GM18526 (cell line): ENCODE results near the gene ADGRB2.

Experiments used
- POLR2A ChIP-seq: IDR thresholded peaks from 3 replicates; pipeline ENCODE4 v1.6.1; 2011; ENCODE audit not compliant: insufficient read length; ENCODE audit errors: extremely low read depth

Gene ADGRB2

DNA sequence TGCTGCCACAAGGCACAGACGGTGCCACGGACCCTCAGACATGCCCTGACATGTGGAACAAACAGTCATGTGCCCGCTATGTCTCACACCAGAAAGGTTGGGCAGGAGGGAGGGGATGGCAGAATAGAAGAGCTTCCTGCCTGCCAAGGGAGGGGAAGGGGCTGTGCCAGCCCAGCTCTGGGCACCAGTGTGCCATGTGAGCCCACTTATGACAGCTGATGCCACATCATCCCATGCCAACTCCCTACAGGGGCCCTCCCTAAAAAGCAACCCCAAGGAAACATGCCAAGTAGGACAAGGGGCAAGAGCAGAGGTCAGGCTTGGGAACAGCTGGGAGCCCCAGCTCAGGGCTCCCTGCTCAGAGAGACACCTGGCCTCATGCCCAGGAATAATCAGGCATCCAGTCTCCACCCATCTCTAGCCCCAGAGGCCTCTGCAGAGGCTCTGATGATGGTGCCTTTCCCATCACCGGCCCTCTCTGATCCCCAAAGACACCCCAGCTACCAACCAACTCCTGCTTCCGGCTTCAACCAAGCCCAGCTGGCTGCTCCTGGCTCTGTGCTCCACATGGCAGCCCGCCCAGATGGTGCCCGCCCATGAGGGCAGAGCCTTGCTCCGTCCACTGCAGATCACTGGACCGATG, 10.3 kb downstream of the ADGRB2 start:
- no peak for TF ChIP-seq POLR2A

DNA sequence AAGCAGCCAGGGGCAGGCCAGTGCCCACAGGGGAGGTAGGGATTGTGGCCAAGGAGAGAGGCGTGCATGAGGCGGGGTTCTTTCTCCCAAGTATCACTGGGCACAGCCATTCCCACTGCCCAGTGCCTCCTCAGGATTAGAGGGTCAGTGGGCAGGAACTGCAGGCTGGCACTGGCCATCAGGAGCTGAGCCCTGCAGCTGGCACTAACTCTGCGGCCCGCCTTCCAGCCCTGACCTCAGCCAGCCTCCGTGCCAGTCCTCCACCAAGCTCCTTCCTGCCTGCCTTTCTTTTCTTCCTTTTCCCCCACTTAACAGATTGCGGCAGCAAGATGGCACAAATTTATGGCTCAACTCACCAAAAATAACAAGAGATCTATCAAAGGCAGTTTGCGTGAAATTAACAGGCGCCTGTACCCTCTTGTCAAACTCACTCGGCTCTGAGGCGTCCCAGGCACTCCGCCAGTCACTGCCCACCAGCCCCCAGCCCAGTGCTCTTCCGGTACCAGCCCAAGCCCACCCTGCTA, 11.1 kb downstream of the ADGRB2 start:
- TF ChIP-seq POLR2A = no peak

DNA sequence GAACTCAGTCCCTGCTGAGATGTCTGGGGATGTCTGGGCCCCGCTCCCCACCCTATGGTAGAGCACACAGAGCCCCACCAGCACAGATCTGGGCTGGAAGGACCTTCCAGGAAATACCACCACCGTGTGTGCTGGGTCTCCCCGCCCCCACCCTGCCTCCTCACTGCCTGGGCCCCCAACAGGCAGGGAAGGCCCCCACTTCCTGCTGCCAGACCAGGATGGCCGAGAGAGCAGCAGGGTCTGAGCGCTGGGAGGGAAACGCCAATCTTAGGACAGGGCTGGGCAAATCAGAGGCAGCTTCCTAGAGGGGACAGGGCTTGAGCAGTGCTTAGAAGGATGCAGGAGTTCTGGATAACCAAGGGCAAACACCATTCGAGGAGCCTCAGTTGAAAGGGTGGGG, 11.9 kb downstream of the ADGRB2 start:
- no peak for TF ChIP-seq POLR2A

DNA sequence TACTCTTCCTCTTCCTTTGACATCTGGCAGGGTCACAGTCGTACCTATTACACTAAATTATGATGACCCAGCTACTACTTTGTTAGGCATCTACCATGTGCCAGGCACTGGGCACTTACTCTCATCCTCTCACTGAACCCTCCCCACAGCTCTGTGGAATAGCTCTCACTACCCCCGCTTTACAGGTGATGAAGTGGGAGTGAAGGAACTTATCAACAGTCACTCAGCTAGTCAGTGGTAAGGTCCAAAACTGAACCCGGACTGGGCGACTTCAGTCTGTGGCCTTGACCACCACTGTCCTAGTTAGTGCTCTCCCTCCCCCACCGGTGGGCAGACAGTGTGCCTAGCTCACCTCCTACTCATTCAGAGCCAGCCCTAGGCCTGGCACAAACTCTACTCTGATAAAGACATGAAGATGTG, 12.3 kb downstream of the ADGRB2 start:
- TF ChIP-seq POLR2A = no peak

DNA sequence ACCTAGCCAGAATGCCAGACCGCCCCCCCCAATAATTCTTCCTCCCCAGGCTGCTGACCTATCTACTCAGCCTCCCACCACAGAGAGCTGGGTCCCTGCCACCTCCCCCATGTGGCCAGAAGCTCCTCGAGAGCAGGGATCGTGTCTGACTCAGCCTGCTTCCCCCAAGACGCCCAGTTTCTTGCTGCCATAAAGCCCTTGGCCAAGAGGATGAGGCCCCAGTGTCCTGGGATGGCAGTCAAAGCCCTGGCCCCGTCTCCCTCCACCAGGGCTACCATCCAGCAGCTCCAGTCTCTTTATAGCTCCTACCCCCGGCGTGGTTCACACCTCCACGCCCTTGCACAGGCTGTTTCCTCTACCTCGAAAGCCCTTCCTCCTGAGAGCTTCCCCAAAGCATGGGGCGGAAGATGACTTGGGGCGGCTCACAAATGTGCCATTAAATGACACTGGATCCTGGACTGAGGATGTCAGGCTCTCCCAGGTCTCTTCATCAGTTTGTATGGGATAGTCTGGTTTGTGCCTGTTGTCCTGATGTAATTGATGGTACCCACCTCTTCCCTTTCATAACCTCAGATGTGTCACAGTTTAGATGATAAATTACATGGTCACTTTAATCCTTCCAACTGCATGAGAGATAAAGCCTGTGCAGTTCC, 13.2 kb downstream of the ADGRB2 start:
- no peak for TF ChIP-seq POLR2A

DNA sequence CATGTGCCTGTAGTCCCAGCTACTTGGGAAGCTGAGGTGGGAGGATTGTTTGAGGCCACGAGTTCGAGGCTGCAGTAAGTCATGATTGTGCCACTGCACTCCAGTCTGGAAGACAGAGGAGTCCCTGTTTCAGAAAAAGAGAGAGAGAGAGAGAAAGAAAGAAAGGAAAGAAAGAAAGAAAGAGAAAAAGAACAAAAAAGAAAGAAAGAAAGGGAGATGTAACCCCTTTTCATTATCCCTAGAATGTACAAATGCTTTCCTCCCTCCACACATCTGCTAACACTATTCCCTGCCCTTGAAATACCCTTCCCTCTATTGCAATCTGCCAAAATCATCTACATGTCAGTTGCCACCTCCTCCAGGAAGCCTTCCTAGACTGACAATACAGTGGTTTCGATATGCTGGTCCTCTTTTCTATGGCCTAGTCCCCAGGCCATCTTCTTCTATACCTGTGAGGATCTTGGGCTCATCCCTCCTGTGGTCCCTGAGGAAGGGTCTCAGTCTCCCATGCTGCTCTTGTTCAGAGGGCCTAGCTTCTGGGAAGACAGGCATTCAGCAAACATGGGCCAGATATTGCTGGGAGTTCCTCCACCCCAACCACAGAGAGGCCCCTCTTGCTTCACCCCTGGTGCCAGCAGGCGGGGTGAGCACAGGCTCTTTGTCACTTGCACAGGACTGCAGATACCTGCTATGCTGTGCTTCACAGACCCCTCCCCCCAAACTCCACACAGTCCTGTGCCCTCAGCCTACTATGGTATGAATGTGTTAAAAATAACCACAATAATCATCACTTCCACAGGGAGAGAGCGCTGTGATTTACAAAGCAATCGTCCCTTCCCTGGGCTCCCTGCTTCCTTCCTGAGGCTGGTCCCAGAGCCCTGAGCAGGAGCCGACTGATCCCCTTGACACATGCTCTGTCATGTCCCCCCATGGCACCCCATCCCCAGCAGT, 14.1 kb downstream of the ADGRB2 start:
- no peak for TF ChIP-seq POLR2A

DNA sequence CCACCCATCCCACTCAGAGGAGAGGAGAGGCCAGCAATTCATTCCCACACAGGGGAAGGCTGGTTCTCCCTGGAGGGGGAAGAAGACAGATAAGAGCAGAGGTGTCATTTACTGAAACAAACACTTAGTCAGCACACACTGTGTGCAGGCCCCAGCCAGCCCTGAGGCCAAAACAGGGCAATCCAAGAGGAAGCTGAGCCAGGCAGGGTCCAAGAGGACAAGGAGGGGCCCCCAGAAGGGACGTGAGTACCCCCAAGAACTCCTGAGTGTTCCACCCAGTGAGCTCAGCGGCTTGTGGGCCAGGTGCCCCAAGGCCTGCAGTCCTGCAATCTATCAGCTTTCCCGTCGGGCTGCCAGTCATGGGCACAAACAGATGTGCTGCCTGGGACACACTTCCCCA, 15.8 kb downstream of the ADGRB2 start:
- no peak for TF ChIP-seq POLR2A

DNA sequence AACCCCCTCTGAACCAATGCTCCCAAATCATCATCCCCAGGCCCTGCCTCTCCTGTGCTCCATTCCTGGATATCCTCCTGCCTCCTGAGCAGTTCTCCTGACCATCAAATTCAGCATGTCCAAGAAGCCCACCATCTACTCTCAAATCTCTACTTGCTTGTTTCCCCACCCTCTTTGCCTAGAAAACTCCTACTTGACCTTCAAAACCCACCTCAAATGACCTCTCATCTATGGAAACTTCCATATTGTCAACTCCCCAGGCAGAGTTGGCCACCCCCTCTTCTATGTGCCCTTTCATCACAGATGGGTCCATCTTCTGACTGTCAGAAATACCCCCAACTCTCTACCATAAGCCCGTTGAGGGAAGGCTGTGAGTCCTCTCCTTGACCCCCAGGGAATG, 16.8 kb downstream of the ADGRB2 start:
- TF ChIP-seq POLR2A = no peak

DNA sequence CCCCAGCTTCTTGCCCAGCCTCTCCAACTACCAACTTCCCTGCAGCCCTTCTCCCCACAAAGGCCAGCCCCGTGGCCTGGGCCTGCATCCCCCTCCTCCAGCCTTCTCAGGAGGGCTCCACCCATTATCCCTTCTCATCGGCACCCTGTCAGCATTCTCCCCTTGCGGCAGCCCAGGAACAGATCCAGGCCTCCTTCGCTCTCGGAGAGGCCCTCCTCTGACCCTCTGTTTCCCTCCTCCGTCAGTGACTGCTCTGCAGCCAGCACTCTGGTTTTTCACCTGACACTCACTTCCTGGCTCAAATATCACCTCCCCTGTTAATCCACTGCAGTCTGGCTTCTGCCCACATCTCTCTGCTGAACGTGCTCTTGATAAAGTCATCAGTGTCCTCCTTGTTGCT, 17.5 kb downstream of the ADGRB2 start:
- no peak for TF ChIP-seq POLR2A

DNA sequence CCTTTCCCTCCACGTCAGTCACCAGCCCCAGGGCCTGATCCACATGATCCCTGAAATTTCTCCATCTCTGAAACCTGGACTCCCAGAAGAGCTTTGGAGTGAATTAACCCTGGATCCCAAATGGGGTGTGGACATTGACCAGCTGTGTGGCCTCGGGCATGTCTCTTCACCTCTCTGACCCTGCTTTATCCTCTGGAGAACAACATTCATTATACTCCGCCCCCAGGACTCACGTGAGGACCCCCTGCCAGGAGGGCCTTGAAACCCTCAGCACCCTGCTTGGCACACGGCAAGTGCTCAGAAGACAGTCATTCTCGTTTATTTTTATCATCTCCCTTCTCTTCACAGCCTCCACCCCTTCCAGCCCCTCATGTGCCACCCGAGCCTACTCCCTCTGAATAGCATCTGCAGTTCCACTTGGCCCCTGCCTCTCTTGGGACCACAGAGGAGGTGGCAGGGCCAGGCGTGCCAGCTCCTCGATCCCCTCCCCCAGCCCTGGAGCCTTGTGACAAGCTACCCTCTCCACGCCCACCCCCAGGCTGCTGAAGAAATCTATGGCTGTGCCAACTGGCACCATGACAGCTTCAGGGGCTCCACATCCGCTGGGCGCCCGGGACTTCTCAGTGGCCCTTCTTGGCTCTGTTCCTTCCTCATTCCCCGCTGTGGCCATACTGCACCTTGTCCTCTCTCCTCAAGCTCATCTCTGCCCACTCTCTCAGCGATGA, 18.0 kb downstream of the ADGRB2 start:
- TF ChIP-seq POLR2A = no peak

DNA sequence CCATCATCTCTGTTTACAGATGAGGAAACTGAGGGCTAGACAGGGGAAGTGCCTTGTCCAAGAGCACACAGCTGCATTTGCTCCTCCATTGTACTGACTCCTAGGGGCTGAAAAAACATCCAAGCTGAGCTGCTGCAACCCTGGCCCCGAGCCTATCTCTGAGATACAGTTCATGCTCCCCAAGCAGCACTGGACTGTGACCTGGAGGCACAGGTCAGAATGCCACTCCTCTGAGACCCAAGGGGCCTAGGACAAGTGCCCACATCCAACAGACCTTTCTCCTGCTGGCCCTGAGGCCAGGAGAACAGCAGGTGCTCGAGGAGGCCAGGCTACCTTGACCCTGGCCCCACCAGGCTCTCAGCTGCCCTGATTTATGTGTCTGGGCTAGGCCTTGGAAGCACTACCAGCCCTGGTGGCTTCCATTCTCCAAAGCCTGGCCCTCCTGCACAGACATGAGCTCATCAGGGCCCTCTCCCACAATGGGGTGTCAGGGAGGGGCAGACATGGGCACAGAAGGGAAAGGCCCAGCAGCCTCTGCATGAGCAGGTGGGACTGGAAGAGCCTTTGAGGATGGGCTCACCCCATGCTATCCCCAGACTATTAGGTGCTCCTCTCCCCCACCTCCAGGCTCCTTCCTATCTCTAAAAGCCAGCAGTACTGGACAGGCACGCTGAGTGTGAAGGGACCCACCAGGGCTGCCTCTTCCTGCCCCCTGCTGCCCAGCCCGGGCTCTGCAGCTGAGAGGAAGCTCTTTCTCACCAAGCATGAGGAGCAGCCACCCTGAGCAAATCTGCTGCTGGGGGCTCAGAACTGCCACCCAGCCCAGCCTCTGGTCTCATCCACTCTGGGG, 18.8 kb downstream of the ADGRB2 start:
- TF ChIP-seq POLR2A = no peak

DNA sequence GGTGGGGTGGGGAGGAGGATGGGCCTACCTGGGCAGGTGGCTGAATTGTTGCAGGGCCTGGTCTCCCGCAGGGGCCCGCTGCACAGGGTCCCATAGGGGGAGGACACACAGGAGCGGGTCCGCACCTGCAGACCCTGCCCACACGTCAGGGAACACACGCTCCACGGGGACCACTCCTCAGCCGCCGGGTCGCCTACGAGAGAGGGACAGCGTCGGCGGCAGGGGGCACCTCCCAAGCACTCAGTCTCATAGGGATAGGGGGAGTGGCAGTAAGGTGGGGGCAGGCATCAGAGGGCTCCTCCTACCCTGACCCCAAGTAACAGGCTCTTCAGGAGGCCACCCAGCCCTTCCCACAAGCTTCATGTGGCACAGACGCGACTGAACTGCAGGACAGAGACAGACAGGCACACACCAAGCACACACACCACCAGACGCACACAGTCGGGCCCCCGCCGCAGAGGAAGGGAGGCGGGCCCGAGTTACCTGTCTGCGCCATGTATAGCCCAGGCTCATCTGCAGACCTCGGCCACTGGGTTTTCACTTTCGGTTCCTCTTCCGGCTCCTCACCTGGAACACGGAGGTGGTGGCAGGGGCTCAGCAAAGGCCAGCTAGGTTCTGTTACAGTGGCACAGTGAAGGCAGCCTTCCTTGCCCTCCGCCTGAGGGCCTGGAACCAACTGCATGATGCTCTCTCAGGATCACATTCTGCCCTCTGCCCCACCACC, 19.8 kb downstream of the ADGRB2 start:
- no peak for TF ChIP-seq POLR2A

DNA sequence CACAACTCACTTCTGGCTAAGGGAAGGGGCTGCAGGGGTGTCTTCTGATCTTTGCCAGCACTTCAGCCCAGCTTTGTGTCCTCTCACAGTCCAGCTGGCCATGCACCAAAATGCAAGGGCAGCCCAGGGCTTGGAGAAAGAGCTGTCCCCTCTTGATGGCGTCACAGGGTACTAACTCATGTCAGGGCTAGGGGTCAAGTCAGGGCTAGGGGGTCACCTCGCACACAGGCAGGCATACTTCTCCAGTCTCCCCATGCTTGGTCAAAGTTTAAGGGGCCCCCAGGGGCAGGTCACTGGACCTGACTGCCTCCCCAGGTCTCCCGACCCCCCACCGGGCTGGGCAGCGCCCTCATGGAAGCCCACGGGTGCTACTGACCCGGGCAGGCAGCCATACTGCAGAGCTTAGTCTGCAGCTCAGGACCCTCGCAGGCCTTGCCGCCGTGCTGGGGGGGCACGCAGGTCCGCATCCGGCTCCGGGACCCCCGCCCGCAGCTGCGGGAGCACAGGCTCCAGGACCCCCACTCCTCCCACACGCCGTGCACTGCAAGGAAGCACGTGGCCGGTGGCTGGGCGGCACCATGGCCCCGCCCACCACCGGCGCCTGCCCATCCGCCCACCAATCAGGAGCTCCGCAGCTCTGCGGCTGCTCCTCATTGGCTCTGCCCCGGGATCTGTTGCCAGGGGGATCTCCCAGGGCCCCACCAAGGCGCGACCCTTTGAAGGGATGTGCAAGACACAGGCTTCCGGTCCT, 21.5 kb downstream of the ADGRB2 start:
- no peak for TF ChIP-seq POLR2A
